Activated CD4-positive, alpha-beta T cell treated with anti-CD3 and anti-CD28 coated beads, Interleukin-2, Interleukin-6, amounts not matched to agents 100 ng/mL and 50 ng/mL, durations not matched to agents 16 hours and 8 hours (primary cell): Measurements from ENCODE around the gene VTA1.
"Not testable (repeated sequence)": the region's sequence is repeated elsewhere in the genome, so short reads cannot be mapped to it uniquely, and the experiment has no call there.

Experiments used
- DNase-seq: peaks from one replicate; pipeline ENCODE4 v3.0.0-alpha.2; 2020

The VTA1 gene

DNA sequence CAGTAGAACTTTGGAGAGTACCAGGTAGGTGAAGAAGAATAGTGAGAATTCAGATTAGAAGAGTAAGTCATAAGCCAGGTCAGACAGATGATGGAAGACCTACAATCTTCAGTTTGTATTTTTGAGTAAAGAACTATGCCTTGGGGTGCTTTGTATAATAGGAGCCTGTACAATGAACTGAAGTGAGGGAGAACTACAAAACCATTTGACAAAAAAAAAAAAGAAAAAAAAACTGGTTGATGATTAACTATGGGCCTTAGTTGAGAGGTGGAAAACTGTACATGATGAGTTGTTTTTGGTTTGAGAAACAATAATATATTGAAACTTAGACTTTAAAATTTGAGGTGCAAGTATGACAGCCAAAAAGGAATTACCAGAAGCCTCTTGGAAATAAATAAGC is 25.7 kb downstream of the VTA1 start:
- DNase-seq = no peak

DNA sequence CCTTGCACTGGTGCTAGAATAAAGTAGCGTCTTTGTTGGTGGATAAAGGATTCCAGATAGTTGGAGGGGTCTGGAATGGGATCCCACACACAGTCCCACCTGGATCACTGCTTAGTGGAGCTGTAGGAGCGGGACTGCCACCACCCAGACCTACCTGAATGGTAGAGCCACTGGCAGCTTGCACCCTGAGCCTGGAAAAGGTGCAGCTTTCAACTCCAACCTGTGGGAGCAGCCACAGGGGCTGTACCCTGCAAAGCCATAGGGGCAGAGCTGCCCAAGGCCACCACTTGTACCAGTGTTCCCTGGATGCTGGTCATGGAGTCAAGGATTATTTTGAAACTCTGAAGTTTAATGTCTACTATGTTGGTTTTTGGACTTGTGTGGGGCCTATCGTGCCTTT is 26.9 kb downstream of the VTA1 start:
- DNase-seq = no peak

DNA sequence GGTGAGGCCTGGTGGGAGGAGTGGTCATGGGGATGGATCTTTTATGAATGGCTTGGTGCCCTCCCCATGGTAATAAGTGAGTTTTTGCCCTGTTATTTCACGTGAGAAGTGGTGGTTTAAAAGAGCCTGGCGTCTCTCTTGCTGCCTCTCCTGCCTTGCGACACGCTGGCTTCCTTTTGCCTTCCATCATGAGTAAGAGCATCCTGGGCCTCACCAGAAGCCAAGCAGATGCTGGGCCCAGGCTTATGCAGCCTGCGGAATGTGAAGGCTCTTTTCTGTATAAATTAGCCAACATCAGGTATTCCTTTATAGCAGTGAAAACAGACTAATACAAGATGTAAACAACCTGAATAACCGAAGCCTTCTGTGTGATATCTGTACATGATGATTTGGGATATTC is 27.6 kb downstream of the VTA1 start:
- no peak for DNase-seq

DNA sequence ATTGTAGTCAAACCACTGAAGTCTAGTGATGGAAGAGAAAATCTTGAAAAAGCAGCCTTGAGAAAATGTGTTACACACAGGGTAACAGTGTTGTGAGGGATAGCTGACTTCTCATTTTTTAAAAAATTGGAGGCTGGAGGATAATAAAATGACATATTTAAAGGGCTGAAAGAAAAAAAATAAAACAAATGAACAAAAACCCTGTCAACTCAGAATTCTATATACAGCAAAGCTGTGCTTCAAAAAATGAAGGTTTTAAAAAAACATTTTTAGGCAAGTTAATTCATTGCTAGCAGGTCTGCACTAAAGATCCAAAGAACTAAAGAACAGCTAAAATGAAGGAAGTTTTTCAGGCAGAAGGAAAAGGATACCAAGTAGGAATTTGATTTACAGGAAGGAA is 31.1 kb downstream of the VTA1 start:
- no peak for DNase-seq

DNA sequence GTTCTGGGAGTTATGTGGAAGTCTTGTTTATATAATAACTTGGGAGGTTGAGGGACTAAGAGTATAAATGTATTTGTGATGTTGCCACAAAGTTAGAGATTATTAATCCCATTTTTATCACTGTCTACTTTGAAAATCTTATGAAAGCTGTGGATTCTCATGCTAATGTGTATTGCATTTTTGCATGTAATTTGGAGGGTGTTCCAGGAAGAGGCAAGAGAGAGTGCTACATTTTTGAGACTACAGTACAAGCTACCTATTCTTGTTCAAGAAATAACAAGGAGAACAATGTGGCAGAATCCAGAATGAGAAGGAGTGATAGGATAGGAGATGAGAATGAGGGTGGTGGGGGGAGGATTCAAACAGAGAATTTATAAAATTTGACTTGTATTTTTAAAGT is 34.9 kb downstream of the VTA1 start:
- no peak for DNase-seq

DNA sequence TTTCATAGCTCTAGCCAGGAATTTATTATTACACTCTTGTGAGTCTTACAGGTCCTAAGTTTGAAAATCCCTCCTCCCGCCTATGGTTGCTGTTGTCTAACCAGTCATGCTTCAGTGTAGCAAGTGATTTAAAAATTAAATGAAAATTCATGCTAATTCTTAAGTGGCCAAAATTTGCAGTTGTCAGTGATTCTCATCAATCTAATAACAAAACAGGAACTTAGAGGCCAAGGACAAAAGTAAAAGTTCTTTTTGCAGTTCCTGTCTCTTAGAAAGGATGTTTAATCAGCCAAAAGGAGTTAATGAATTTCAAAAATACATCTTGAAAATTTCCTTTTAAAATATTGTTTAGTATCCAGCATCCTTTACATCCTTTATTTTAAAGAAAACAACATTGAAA is 36.3 kb downstream of the VTA1 start:
- DNase-seq = no peak

DNA sequence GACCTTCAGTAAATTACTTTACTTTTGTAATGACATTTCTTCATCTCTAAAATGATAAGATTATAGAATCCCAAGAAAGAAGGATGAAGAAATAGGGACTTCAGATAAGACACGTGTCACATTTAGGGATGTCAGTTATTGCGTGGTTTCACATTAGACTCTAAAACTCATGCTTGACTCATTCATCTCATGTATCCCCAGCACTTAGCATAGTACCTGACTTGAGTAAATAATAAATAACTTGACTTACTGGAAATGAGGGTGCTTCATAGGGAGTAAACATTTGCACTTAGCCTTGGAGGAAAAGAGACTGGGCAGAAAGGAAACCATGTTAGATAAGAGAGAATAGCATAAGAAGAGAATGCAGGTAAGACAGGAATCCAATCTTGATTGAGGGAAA is 37.2 kb downstream of the VTA1 start:
- no peak for DNase-seq

DNA sequence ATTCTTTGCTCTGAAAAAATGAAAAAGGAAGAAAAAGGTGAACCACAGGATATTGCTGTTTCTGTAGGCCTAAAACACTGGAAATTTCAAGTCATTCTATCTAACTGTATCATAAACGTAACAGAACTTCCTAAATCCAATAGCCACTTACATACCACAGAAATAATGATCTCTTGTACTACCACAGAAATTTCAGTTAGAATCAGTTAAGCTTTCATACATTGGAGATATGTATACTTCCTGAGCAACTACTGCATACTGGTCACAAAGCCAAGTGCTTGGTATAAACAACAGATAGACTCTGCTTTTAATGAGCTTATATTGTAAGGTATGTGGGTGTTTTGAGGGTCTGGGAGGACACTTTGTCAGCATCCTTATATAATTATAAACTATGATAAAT is 38.6 kb downstream of the VTA1 start:
- no peak for DNase-seq

DNA sequence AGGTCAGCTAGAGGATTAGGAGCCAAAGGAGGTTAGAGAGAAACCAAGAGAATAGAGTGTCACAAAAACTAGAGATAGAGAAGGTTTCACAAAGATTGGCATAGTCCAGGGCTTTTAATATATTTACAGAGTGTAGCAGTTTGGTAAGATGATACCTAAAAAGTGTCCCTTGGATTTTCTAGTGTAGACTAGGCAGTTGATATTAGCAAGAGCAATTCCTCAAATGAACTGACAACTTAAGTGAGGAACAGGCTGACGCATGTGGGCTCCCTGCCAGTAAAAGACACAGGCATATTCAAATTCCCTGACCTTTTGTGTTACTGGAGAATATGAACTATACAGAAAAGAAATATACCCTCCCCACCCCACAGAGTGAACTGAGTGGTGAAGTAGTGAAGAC is 40.1 kb downstream of the VTA1 start:
- no peak for DNase-seq

DNA sequence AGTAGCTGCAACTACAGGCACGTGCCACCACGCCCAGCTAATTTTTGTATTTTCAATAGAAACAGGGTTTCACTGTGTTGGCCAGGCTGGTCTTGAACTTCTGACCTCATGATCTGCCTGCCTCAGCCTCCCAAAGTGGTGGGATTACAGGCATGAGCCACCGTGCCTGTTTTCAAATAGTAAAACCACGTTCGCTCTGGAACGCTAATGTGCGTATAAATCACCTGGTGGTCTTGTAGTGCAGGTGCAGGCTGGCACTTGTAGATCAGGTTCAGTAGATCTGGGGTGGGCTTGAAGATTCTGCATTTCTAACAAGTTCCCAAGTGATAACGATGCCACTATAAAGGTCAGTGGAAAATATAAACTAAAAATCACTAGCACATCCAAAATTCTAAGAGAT is 41.3 kb downstream of the VTA1 start:
- not testable (repeated sequence) for DNase-seq

DNA sequence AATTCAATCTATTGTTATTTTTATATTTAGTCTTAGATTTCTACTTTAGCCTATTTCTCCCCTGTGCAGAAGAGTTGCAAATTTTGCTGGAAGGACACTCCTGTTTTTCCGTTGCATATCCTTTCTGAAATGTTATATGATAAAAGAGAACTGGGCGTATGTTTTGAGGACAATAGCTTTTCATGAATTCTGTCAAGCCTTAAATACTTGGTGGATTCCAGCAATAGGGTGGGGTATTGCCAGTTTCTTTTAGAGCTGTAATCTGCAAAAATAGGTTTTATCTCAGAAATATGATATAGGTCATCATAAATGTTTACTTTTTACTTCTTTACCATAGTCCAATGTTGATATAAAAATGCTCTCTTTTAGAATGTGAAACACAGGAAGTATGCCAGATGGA is 42.0 kb downstream of the VTA1 start:
- DNase-seq = no peak

DNA sequence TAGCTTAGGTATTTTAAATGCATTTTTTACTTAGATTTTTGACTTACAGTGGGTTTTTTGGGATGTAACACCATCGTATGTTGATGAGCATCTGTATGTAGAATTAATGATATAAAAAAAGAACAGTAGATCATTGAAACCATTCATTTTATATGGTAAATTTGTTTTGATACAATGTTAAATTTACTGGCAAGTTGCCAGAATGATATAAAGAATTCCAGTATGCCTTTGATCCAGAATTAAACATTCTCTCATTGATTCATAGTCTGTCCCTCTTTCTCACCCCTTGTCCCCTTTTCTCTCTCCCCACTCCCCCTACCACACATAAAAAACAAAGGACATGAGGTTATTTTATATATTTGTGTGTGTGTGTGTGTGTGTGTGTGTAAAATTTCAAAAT is 45.3 kb downstream of the VTA1 start:
- no peak for DNase-seq

DNA sequence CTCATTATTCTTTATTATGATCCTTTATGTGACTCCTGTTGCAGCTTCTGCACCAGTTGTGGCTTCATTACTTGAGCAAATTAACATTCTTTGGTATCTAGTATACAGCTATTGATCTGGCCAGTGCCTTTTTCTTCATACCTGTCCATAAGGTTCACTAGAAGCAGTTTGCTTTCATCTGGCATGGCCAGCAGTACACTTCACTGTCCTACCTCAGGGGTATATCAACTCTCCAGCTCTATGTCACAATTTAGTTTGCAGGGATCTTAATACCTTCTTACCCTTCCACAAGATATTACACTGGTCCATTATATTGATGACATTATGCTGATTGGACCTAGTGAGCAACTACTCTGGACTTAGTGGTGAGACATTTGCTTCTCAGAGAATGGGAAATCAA is 46.6 kb downstream of the VTA1 start:
- no peak for DNase-seq

DNA sequence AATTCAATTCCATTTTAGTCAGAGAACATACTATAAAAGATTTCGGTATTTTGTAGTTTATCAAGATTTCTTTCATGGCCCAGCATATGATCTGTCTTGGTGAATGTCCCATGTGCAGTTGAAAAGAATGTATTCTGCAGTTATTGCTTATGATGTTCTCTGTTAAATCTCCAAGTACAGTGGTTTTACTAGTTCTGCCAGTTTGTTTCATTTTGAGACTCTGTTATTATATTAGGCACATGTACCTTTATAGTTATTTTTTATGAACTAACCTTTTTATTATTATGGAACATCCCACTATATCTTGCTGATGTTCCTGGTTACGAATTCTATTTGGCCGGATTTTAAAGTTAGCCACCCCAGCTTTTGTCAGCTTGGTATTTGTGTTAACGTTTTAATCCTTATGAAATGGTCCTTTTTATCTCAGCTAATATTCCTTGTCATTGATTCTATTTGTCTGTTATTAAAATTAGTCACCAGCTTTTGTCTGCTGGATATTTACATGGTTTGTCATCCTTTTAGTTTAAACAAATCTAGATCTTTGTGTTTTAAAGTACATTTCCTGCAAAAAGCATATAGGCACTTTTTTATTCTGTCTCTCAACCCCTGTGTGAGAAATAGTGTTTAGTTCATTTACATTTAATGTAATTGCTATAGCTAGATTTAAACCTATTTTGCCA is 48.9 kb downstream of the VTA1 start:
- no peak for DNase-seq

DNA sequence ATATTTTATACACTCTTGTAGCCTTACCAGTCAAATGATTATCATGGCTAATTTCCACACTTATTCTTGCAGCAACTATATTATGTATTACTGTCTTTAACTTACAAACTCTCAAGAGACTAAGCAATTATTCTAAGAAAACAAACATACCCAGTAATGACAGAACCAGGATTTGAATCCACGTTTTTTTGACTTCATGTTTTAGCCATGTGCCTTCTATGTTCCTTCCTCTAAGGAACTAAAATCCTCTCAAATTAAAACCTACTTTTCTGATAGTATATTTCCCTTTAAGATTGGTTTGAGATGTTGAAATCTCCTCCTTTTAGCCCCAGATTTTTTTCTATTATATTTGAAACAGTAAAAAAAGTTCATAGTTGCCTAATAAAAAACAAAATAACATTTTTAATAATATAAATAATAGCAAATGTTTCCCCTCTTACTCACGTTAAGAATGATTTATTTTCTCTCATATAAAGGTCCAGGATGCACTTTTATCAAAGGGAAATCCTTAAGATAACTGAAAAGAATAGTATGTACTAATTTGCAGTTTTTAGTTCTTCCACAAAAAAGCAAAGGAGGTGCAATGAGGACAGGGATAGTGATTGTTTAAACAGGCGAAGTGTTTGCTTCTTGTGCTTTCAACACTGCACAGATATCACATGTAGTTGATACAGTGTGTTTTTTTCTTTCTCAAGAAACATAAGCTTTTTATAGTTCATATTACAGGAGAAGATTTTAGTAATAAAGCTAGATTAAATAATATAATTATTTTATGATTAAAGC is 54.0 kb downstream of the VTA1 start:
- DNase-seq = no peak

DNA sequence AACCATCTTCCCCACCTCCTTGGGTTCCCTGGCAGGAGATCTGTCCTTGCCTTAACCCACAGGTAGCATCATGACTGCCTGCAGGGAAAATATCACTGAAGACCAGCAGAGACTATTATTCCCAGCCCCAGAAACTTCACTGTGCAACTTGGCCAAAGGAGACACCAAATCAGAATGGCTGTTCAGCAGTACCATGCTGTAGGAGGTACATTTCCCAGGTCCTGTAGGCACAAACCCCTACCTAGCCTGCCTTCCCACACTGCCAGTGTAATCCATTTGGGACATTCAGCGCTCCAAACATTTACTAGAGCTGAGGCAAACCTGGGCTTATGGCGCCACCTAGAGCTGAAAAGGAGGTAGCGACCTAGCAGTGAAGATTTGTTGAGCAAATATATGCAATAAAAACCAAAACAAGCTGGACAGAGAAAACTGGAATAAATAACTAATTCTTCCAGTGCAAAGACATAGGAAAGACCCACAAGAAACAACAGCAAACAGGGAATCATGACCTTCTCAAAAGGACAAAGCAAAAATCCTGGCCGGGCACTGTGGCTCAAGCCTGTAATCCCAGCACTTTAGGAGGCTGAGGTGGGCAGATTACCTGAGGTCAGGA is 60.3 kb downstream of the VTA1 start:
- DNase-seq = peak; percentile 50

DNA sequence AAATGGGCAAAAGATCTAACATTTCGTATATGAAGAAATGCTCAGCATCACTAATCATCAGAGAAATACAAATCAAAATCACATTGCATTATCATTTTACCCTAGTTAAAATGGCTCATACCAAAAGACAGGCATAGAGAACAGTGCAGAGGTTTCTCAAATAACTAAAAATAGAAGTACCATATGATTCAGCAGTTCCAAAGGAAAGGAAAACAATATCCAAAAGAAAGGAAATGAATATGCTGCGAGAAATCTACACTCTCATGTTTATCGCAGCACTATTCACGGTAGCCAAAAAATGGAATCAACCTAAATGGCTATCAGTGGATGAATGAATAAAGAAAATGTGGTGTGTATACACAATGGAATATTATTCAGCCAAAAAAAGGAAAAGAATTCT is 63.5 kb downstream of the VTA1 start:
- no peak for DNase-seq

DNA sequence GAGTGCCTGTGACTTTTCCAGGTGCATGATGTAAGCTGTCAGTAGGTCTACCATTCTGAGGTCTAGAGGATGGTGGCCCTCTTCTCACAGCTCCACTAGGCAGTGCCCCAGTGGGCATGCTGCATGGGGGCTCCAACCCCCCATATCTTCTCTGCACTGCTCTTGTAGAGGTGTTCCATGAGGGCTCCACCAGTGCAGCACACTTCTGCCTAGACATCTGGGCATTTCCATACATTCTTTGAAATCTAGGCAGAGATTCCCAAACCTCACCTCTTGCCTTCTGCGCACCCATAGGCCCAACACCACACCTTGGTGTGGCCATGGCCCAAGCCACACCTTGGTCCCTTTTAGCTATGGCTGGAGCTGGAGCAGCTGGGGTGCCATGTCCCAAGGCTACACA is 66.3 kb downstream of the VTA1 start:
- no peak for DNase-seq

DNA sequence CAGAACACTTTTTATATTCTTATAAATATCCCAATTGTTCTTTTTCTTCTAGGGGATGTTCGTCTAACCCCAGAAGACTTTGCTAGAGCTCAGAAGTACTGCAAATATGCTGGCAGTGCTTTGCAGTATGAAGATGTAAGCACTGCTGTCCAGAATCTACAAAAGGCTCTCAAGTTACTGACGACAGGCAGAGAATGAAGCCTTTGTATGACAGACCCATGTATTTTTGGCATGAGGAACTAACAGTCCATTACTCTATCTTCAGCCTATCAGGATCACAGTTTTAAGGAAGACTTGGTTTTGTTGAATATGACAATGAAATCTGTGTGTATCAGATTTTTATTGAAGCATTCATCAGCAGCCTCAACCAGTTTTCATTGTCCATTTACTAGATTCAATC is 71.4 kb downstream of the VTA1 start:
- DNase-seq = no peak

DNA sequence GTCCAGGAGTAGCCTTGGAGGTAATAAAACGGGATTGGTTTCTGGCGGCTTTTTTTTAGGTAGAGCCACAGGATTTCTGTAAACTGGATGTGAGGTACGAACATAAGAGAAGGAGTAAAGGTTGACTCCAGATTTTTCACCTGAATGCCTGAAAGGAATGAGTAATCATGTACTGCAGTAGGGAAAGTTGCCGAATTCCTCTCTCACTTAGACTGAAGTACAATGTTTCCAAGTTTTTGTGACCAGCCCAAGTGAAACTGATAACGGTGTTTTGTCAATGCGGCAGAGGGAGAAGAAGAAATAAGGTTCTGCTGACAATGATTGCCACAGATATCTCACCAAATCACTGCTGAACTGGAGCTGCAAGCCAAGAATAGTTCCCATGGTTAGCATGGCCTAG is 75.0 kb downstream of the VTA1 start:
- DNase-seq = no peak

DNA sequence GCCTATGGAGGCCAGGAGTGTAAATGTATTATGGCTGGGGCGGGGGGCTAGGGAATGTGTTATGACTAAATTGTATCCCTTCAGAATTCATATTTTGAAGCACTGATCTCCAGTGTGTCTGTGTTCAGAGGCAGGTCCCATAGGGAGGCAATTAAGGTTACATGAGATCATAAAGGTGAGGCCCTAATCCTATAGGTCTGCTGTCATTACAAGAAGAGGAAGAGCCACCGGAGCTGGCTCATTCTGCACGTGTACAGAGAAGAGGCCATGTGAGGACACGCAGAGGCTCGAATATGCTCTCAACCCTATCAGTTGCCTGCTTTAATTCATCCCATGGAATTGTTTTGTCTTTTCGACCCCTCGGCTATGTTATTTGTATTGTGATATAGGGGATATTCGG is 76.9 kb downstream of the VTA1 start:
- no peak for DNase-seq

DNA sequence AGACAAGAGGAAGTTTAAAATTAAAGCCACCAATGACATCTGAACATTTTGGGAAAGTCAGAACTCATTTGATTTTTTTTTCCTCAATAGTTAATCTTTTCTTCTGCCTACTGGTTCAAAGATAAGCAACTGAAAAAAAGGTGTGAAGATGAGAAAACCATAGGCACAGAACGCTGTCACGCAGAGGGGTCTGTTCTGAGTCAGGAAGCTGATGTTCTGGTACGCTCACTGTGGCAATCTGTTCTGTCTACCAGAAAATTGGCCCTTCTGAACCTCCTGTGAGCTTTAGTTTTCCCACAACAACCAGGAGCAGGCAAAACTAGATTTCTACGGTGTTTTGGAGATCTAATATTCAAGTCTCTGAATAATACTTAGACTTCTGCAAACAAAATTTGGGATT is 78.1 kb downstream of the VTA1 start:
- no peak for DNase-seq

DNA sequence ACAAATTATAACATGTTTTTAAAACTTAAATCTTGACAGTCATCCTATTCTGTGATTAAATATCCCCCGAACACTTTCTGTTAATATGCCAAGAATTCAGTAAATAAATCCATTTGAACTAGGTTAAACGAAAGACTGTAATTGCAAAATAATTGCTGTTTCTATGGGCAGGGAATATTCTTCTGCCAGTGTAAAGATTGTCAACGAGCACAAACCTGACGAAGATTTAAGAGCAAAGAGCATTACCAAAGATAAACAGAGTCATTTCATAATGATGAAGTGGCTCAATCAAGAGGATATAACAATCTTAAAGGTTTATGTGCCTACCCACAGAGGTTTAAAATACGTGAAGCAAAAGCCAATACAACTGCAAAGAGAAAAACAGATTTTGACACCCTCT is 78.5 kb downstream of the VTA1 start:
- no peak for DNase-seq

DNA sequence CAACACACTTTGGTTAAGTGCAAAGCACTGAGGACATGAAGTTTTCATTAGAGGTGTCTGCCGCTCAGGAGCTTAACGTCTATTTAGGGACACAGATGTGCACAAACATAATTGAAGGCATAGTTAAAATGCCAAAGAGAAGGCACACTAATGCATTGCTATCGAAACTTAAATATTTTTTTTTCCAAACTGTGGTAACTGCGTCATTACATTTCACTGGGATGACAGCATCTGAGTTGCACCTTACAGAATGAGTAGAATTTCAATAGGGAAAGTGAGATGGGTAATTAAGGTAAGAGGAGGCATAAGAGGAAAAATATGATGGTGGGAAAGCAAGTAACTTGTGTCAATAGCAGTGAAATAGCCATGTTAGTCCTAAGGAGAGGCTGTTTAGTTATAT is 79.7 kb downstream of the VTA1 start:
- no peak for DNase-seq
